Vagina (tissue), 2 donors: ENCODE measurements around the gene FAM163B.

ENCODE experiments used
- POLR2A ChIP-seq, 2 donors: fragments of 450-650 bp; IDR thresholded peaks; one replicate each; pipeline ENCODE4 v1.6.1; 2017; ENCODE audit warnings: antibody characterized with exemption in 2 of 2, mild to moderate bottlenecking in 2 of 2, moderate library complexity in 2 of 2
- POLR2AphosphoS5 ChIP-seq, 2 donors: sonication (generic); formaldehyde crosslinking; IDR thresholded peaks; one replicate each; pipeline ENCODE4 v1.9.0; 2017; ENCODE audit warnings: antibody characterized with exemption in 2 of 2, mild to moderate bottlenecking in 2 of 2, low read depth in 1 of 2; ENCODE audit not compliant: insufficient read depth in 1 of 2
- TF ChIP-seq, protein P1 (sequence below), 3 experiments: fragments of 450-650 bp in 2 of 3; fragments of 200-600 bp in 1 of 3; sonication (generic) in 1 of 3; IDR thresholded peaks; one replicate each; pipeline ENCODE4 v1.5.1; 2017 to 2019; ENCODE audit warnings: antibody characterized with exemption in 3 of 3, mild to moderate bottlenecking in 2 of 3, moderate library complexity in 2 of 3

DNA sequence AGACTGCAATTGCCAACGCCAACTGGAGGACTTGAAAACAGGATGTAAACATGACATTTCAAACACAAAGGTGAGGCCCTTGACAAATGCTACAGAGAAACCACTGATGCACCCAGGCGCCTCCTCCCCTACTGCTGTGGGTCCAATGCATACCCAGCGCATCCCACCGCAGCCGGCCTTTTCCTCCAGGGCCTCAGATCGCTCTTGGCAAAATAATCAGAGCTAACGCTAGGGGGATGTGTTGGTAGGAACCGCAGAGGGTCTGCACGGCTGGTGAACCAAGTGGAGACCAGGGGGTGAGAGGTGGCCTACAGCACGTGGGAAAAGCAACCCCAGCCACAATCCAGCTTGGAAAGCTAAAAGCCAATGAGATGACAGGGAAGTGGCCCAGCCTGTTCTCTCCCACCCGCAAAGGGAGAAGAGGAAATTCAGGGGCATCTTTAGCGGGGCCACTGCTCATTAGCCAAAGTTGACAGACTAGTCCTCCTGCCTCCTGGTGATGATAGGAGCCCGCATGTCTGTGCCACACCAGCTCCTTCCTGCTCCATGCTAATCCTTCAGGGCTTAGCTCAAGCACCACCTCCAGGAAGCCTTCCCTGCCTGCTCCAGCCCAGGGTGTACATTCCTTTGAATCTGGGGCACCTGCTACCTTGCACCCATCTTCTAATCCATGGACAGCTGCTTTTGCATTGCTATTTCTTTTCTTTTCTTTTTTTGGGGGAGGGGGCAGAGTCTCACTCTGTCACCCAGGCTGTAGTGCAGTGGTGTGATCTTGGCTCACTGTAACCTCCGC, 5.9 kb downstream of the FAM163B start:
- TF ChIP-seq POLR2A (IDR thresholded peaks at IDR 0.05), result no peak
- TF ChIP-seq, protein P1, sequence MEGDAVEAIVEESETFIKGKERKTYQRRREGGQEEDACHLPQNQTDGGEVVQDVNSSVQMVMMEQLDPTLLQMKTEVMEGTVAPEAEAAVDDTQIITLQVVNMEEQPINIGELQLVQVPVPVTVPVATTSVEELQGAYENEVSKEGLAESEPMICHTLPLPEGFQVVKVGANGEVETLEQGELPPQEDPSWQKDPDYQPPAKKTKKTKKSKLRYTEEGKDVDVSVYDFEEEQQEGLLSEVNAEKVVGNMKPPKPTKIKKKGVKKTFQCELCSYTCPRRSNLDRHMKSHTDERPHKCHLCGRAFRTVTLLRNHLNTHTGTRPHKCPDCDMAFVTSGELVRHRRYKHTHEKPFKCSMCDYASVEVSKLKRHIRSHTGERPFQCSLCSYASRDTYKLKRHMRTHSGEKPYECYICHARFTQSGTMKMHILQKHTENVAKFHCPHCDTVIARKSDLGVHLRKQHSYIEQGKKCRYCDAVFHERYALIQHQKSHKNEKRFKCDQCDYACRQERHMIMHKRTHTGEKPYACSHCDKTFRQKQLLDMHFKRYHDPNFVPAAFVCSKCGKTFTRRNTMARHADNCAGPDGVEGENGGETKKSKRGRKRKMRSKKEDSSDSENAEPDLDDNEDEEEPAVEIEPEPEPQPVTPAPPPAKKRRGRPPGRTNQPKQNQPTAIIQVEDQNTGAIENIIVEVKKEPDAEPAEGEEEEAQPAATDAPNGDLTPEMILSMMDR (IDR thresholded peaks at IDR 0.05), result no peak
- TF ChIP-seq POLR2AphosphoS5 (IDR thresholded peaks at IDR 0.05; ENCODE audit: insufficient read depth in 1 of 2, low read depth in 1 of 2), result no peak
